ENCODE data around the gene SNX18.

Gene SNX18

GRCh38 chr5:54552446-54552845 is 34.9 kb downstream of the SNX18 start:
- no peak overlapping the region for H3K4me3 ChIP-seq (ENCODE audit: low read length)
- TF ChIP-seq CTCF (conservative IDR thresholded peaks at IDR 0.05; ENCODE audit: low read depth, low read length), result no peak
- DNase-seq (ENCODE audit: low read depth), result no peak

- no peak for DNase-seq (ENCODE audit: low read depth)
- no peak for TF ChIP-seq CTCF (conservative IDR thresholded peaks at IDR 0.05; ENCODE audit: low read depth, low read length)
- H3K4me3 ChIP-seq (ENCODE audit: low read length), result no peak overlapping the region
Observed at GRCh38 chr5:54553659-54554207, 36.2 kb downstream of the SNX18 start.

- no peak for TF ChIP-seq CTCF (conservative IDR thresholded peaks at IDR 0.05; ENCODE audit: low read depth, low read length)
- no peak overlapping the region for H3K4me3 ChIP-seq (ENCODE audit: low read length)
- no peak for DNase-seq (ENCODE audit: low read depth)
Observed at GRCh38 chr5:54556141-54556540, 38.6 kb downstream of the SNX18 start.

GRCh38 chr5:54558362-54558761 is 40.8 kb downstream of the SNX18 start:
- no peak for TF ChIP-seq CTCF (conservative IDR thresholded peaks at IDR 0.05; ENCODE audit: low read depth, low read length)
- H3K4me3 ChIP-seq (ENCODE audit: low read length), result no peak overlapping the region
- DNase-seq (ENCODE audit: low read depth), result no peak

GRCh38 chr5:54561651-54562050 is 44.1 kb downstream of the SNX18 start:
- H3K4me3 ChIP-seq (ENCODE audit: low read length), result no peak overlapping the region
- no peak for DNase-seq (ENCODE audit: low read depth)
- no peak for TF ChIP-seq CTCF (conservative IDR thresholded peaks at IDR 0.05; ENCODE audit: low read depth, low read length)

- DNase-seq (ENCODE audit: low read depth), result no peak
- TF ChIP-seq CTCF (conservative IDR thresholded peaks at IDR 0.05; ENCODE audit: low read depth, low read length), result no peak
- H3K4me3 ChIP-seq (ENCODE audit: low read length), result no peak overlapping the region
Observed at GRCh38 chr5:54563083-54563761, 45.7 kb downstream of the SNX18 start.

GRCh38 chr5:54567996-54568395 is 50.4 kb downstream of the SNX18 start:
- H3K4me3 ChIP-seq (ENCODE audit: low read length), result no peak overlapping the region
- TF ChIP-seq CTCF (conservative IDR thresholded peaks at IDR 0.05; ENCODE audit: low read depth, low read length), result no peak
- no peak for DNase-seq (ENCODE audit: low read depth)
